ENCODE data around the gene TMOD1.
A peak's percentile ranks its signal among the peaks of the same experiment; 100 is the strongest.

The TMOD1 gene

GRCh38 chr9:97632985-97633858, 131.8 kb downstream of the TMOD1 start, which contains the start of the genes NCBP1 and TSTD2:
TSS of gene NCBP1 (plus strand) at chr9:97633821. CDS start at chr9:97633882, 61 bp downstream.
TSS of gene TSTD2 (minus strand) at chr9:97633368. CDS start at chr9:97627562, 5,806 bp downstream.
- no peak for TF ChIP-seq CTCF (IDR thresholded peaks at IDR 0.05; ENCODE audit: low read depth, low read length)
- DNase-seq (ENCODE audit: low read depth in 2 of 2) = peak; percentile 99
- H3K4me3 ChIP-seq (replicated peaks in 1 of 2; ENCODE audit: low read depth in 2 of 2, low read length in 2 of 2) = peak within 1 kb of the TSS; percentile 78 to 94

GRCh38 chr9:97633859-97634490, 132.5 kb downstream of the TMOD1 start:
- H3K4me3 ChIP-seq (replicated peaks in 1 of 2; ENCODE audit: low read depth in 2 of 2, low read length in 2 of 2) = peak overlapping the region; percentile 78 to 94
- no peak for TF ChIP-seq CTCF (IDR thresholded peaks at IDR 0.05; ENCODE audit: low read depth, low read length)
- no peak for DNase-seq (ENCODE audit: low read depth in 2 of 2)

GRCh38 chr9:97635026-97635425, 133.6 kb downstream of the TMOD1 start:
- DNase-seq (ENCODE audit: low read depth in 2 of 2) = no peak
- peak overlapping the region in 1 of 2 donors; percentile 94 for H3K4me3 ChIP-seq (replicated peaks in 1 of 2; ENCODE audit: low read depth in 2 of 2, low read length in 2 of 2)
- no peak for TF ChIP-seq CTCF (IDR thresholded peaks at IDR 0.05; ENCODE audit: low read depth, low read length)

- no peak overlapping the region for H3K4me3 ChIP-seq (replicated peaks in 1 of 2; ENCODE audit: low read depth in 2 of 2, low read length in 2 of 2)
- no peak for TF ChIP-seq CTCF (IDR thresholded peaks at IDR 0.05; ENCODE audit: low read depth, low read length)
- DNase-seq (ENCODE audit: low read depth in 2 of 2) = no peak
These were observed 135.4 kb downstream of the TMOD1 start for GRCh38 chr9:97636903-97637302.

- no peak overlapping the region for H3K4me3 ChIP-seq (replicated peaks in 1 of 2; ENCODE audit: low read depth in 2 of 2, low read length in 2 of 2)
- TF ChIP-seq CTCF (IDR thresholded peaks at IDR 0.05; ENCODE audit: low read depth, low read length) = peak; percentile 17
- DNase-seq (ENCODE audit: low read depth in 2 of 2) = peak in 1 of 2 donors; percentile 12
These were observed 137.2 kb downstream of the TMOD1 start for GRCh38 chr9:97638666-97639065.

- DNase-seq (ENCODE audit: low read depth in 2 of 2) = no peak
- TF ChIP-seq CTCF (IDR thresholded peaks at IDR 0.05; ENCODE audit: low read depth, low read length) = no peak
- no peak overlapping the region for H3K4me3 ChIP-seq (replicated peaks in 1 of 2; ENCODE audit: low read depth in 2 of 2, low read length in 2 of 2)
These were observed 138.9 kb downstream of the TMOD1 start for GRCh38 chr9:97640325-97640724.

Data from cardiac fibroblast (primary cell).